Activated naive CD8-positive, alpha-beta T cell treated with anti-CD3 and anti-CD28 coated beads, Interleukin-2, amount 10 ng/mL, durations not matched to agents 7 days and 5 days (primary cell): Measurements from ENCODE around the gene ZNF780A. TPM values are rescaled to one million over a fixed set of nuclear protein-coding genes. Genes with fewer than 3 reads are reported as not detected.
"Not testable (repeated sequence)": the region's sequence is repeated elsewhere in the genome, so short reads cannot be mapped to it uniquely, and the experiment has no call there.

Source experiments
- ATAC-seq: fragments of 150-1000 bp; cut with Tn5 transposase; one replicate; pipeline ENCODE4 v1.10.0; 2021; ENCODE audit warnings: low read depth, moderate library complexity
- POLR2A ChIA-PET: fragments of 350-600 bp; sonication (Branson Sonifier 250); formaldehyde crosslinking; loops from one replicate; lab custom pipeline; 2021; ENCODE audit warnings: antibody characterized with exemption; lab: Charles Lee
- DNase-seq: peaks from one replicate; pipeline ENCODE4 v3.0.0; 2021
- H3K27ac Mint-ChIP-seq: one replicate; pipeline ENCODE4 v1.8.0; 2022; ENCODE audit warnings: mild to moderate bottlenecking, mixed read lengths
- H3K27me3 Mint-ChIP-seq: one replicate; pipeline ENCODE4 v1.8.0; 2022; ENCODE audit warnings: mild to moderate bottlenecking, moderate library complexity, mixed read lengths
- H3K36me3 Mint-ChIP-seq: one replicate; pipeline ENCODE4 v1.8.0; 2021; ENCODE audit warnings: mild to moderate bottlenecking, mixed read lengths
- H3K4me1 Mint-ChIP-seq: one replicate; pipeline ENCODE4 v1.8.0; 2021; ENCODE audit warnings: mixed read lengths
- H3K4me3 Mint-ChIP-seq: one replicate; pipeline ENCODE4 v1.8.0; 2022; ENCODE audit warnings: mild to moderate bottlenecking, moderate library complexity, mixed read lengths
- H3K9me3 Mint-ChIP-seq: one replicate; pipeline ENCODE4 v1.8.0; 2021; ENCODE audit warnings: mixed read lengths
- total RNA-seq, 2 experiments: library from RNA; stranded (reverse); gene quantifications; one replicate each; pipeline ENCODE4 v1.2.3, GENCODE V29; 2021

The ZNF780A gene
- total RNA-seq, 2 experiments from 2014 or later: 30.2 to 32.2 TPM

- POLR2A ChIA-PET: no interaction called here
- Mint-ChIP-seq H3K27ac (no peak overlapping the region), H3K4me1 (peaks cover 20% of the 10 kb centered on the region), H3K36me3 (peaks cover 3% of the 10 kb centered on the region), H3K9me3 (peaks cover 17% of the 10 kb centered on the region), H3K27me3 (peaks cover 22% of the 10 kb centered on the region), H3K4me3 (no peak overlapping the region)
- DNase-seq: no peak
- no peak for ATAC-seq
Measured at GRCh38 chr19:40059624-40060023, 31.1 kb downstream of the ZNF780A start.

GRCh38 chr19:40057166-40057565 is 33.6 kb downstream of the ZNF780A start:
- Mint-ChIP-seq H3K27ac (no peak overlapping the region), H3K4me3 (peak overlapping the region; percentile 99), H3K27me3 (peaks cover 16% of the 10 kb centered on the region), H3K9me3 (peaks cover 27% of the 10 kb centered on the region), H3K36me3 (peaks cover 27% of the 10 kb centered on the region), H3K4me1 (peaks cover 40% of the 10 kb centered on the region)
- DNase-seq (no peak), ATAC-seq (no peak)
- POLR2A ChIA-PET: no interaction called here

GRCh38 chr19:40056505-40056904 is 34.2 kb downstream of the ZNF780A start:
- Mint-ChIP-seq H3K4me1 (peaks cover 40% of the 10 kb centered on the region), H3K27ac (peak overlapping the region; percentile 97), H3K36me3 (peaks cover 28% of the 10 kb centered on the region), H3K4me3 (peak overlapping the region; percentile 99), H3K27me3 (peaks cover 11% of the 10 kb centered on the region), H3K9me3 (peaks cover 29% of the 10 kb centered on the region)
- POLR2A ChIA-PET: interaction anchor here (1.8 to 2.2 kb wide), 2 partner anchors 34 to 86 kb away, joined by 6 to 11 read pairs; partner anchors contain the start of genes PSMC4 and ZNF780A
- no peak for ATAC-seq
- DNase-seq: no peak

- H3K4me3 Mint-ChIP-seq: peak within 1 kb of the TSS; percentile 99
- DNase-seq (peak; percentile 79), ATAC-seq (peak; percentile 92)
- peaks cover 31% of the 10 kb centered on the region for H3K9me3 Mint-ChIP-seq
- POLR2A ChIA-PET: interaction anchor here (0.8 to 2.2 kb wide), 4 partner anchors 35 to 222 kb away, joined by 5 to 11 read pairs (median 6); partner anchors contain the start of genes DYRK1B, PSMC4, ZNF546 and ZNF780A
- peaks cover 40% of the 10 kb centered on the region for H3K4me1 Mint-ChIP-seq
- H3K27me3 Mint-ChIP-seq: peaks cover 8% of the 10 kb centered on the region
- H3K27ac Mint-ChIP-seq: peak within 1 kb of the TSS; percentile 97
- peaks cover 28% of the 10 kb centered on the region for H3K36me3 Mint-ChIP-seq
Measured at GRCh38 chr19:40055832-40056504, 34.8 kb downstream of the ZNF780A start, which contains the start of gene ZNF780B. Gene ZNF780B, minus strand, starts transcription at chr19:40056231. Its CDS starts 5,899 bp downstream, at chr19:40050332.

GRCh38 chr19:40055049-40055448 is 35.7 kb downstream of the ZNF780A start:
- peaks cover 40% of the 10 kb centered on the region for H3K4me1 Mint-ChIP-seq

GRCh38 chr19:40054632-40055031 is 36.1 kb downstream of the ZNF780A start:
- POLR2A ChIA-PET: interaction anchor here (2.2 kb wide), 2 partner anchors 36 to 58 kb away, joined by 7 to 11 read pairs; partner anchors contain the start of genes ZNF546 and ZNF780A
- Mint-ChIP-seq H3K4me1 (peaks cover 40% of the 10 kb centered on the region), H3K4me3 (peak overlapping the region; percentile 99), H3K27me3 (peaks cover 4% of the 10 kb centered on the region), H3K27ac (no peak overlapping the region), H3K9me3 (peaks cover 30% of the 10 kb centered on the region), H3K36me3 (peaks cover 38% of the 10 kb centered on the region)
- DNase-seq: no peak
- no peak for ATAC-seq

More at GRCh38 chr19:40055049-40055448, 35.7 kb downstream of the ZNF780A start:
- DNase-seq (no peak), ATAC-seq (no peak)
- Mint-ChIP-seq H3K27ac (peak overlapping the region; percentile 97), H3K27me3 (peaks cover 4% of the 10 kb centered on the region), H3K36me3 (peaks cover 34% of the 10 kb centered on the region), H3K9me3 (peaks cover 34% of the 10 kb centered on the region), H3K4me3 (peak overlapping the region; percentile 99)
- POLR2A ChIA-PET: interaction anchor here (0.8 to 2.2 kb wide), 4 partner anchors 35 to 221 kb away, joined by 5 to 11 read pairs (median 6); partner anchors contain the start of genes DYRK1B, PSMC4, ZNF546 and ZNF780A

- Mint-ChIP-seq H3K4me1 (peaks cover 40% of the 10 kb centered on the region), H3K9me3 (peaks cover 32% of the 10 kb centered on the region), H3K27me3 (no peaks in the 10 kb centered on the region), H3K36me3 (peaks cover 46% of the 10 kb centered on the region), H3K27ac (no peak overlapping the region), H3K4me3 (peak overlapping the region; percentile 6)
- no peak for ATAC-seq
- POLR2A ChIA-PET: no interaction called here
- DNase-seq: no peak
Measured at GRCh38 chr19:40053491-40053890, 37.3 kb downstream of the ZNF780A start.

GRCh38 chr19:40041718-40042117 is 49.0 kb downstream of the ZNF780A start:
- H3K4me3 Mint-ChIP-seq, H3K27ac Mint-ChIP-seq, POLR2A ChIA-PET, DNase-seq, ATAC-seq, H3K4me1 Mint-ChIP-seq, H3K27me3 Mint-ChIP-seq: not testable (repeated sequence)
- Mint-ChIP-seq H3K9me3 (peaks cover 35% of the 10 kb centered on the region), H3K36me3 (peaks cover 53% of the 10 kb centered on the region)

- H3K9me3 Mint-ChIP-seq: peaks cover 33% of the 10 kb centered on the region
- H3K27me3 Mint-ChIP-seq, POLR2A ChIA-PET, H3K27ac Mint-ChIP-seq, DNase-seq, H3K4me3 Mint-ChIP-seq, H3K4me1 Mint-ChIP-seq, ATAC-seq: not testable (repeated sequence)
- peaks cover 41% of the 10 kb centered on the region for H3K36me3 Mint-ChIP-seq
Measured at GRCh38 chr19:40038047-40038446, 52.7 kb downstream of the ZNF780A start.

- Mint-ChIP-seq H3K27ac (no peak overlapping the region), H3K4me3 (no peak overlapping the region), H3K36me3 (peaks cover 38% of the 10 kb centered on the region), H3K27me3 (no peaks in the 10 kb centered on the region), H3K4me1 (no peaks in the 10 kb centered on the region), H3K9me3 (peaks cover 39% of the 10 kb centered on the region)
- DNase-seq (no peak), ATAC-seq (no peak)
- POLR2A ChIA-PET: no interaction called here
Measured at GRCh38 chr19:40035996-40036395, 54.7 kb downstream of the ZNF780A start.

GRCh38 chr19:40033989-40034560 is 56.7 kb downstream of the ZNF780A start:
- DNase-seq (no peak), ATAC-seq (no peak)
- H3K4me1 Mint-ChIP-seq: no peaks in the 10 kb centered on the region
- peaks cover 39% of the 10 kb centered on the region for H3K36me3 Mint-ChIP-seq
- H3K27me3 Mint-ChIP-seq: no peaks in the 10 kb centered on the region
- no peak overlapping the region for H3K27ac Mint-ChIP-seq
- POLR2A ChIA-PET: no interaction called here
- no peak overlapping the region for H3K4me3 Mint-ChIP-seq
- H3K9me3 Mint-ChIP-seq: peaks cover 44% of the 10 kb centered on the region

GRCh38 chr19:40026597-40026970 is 64.2 kb downstream of the ZNF780A start:
- DNase-seq: no peak
- H3K9me3 Mint-ChIP-seq: peaks cover 41% of the 10 kb centered on the region
- no peak for ATAC-seq
- H3K36me3 Mint-ChIP-seq: peaks cover 16% of the 10 kb centered on the region
- no peak overlapping the region for H3K4me3 Mint-ChIP-seq
- H3K27ac Mint-ChIP-seq: no peak overlapping the region
- peaks cover 2% of the 10 kb centered on the region for H3K27me3 Mint-ChIP-seq
- POLR2A ChIA-PET: no interaction called here
- H3K4me1 Mint-ChIP-seq: no peaks in the 10 kb centered on the region

- Mint-ChIP-seq H3K27me3 (peaks cover 2% of the 10 kb centered on the region), H3K27ac (no peak overlapping the region), H3K4me1 (no peaks in the 10 kb centered on the region), H3K4me3 (no peak overlapping the region), H3K36me3 (peaks cover 16% of the 10 kb centered on the region), H3K9me3 (peaks cover 42% of the 10 kb centered on the region)
- POLR2A ChIA-PET: no interaction called here
- DNase-seq: no peak
- no peak for ATAC-seq
Measured at GRCh38 chr19:40025938-40026596, 64.7 kb downstream of the ZNF780A start.
